ENCODE measurements around the gene XPC.

XPC gene

DNA sequence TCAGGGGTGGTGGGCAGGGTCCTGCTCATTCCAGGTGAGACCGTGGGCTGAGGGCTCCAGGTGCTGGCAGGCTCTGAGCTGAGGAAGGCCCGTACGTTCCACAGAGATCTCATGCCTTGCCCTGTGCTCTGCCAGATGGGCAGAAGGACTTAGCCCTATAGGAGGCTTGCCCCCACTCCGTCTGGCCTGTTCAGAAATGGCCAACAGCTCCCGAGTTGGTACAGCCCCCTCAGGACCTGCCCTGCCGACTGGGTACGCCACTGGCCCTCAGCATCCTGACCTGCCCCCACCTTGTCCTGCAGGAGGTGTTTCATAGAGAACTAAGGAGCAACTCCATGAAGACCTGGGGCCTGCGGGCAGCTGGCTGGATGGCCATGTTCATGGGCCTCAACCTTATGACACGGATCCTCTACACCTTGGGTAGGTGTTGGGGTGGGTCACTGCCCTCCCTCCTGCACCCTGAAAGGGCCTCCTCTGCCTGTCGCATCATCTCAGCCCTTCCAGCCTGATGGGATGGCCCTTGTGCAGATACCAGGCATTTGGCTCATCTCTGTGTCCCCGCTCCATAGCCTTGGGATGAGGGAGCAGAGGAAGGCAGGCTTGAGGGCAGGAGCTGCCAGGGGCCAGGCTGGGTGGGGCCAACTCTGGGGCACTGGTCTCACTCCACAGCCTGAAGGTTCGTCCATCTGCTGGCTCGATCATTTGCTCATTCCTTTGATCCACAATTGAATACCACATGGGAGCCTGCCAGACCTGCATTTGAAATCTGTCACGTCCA lies 39.3 kb downstream of the XPC start:
- peaks cover 30% of the 10 kb centered on the region for H3K36me3 ChIP-seq (ENCODE audit: control insufficient read depth, insufficient read depth, low read length)
- no peaks in the 10 kb centered on the region for H3K27me3 ChIP-seq (replicated peaks; ENCODE audit: control insufficient read depth, insufficient read depth, low read length)
- DNase-seq (ENCODE audit: extremely low read depth, insufficient read length) = no peak
- TF ChIP-seq, protein P1, sequence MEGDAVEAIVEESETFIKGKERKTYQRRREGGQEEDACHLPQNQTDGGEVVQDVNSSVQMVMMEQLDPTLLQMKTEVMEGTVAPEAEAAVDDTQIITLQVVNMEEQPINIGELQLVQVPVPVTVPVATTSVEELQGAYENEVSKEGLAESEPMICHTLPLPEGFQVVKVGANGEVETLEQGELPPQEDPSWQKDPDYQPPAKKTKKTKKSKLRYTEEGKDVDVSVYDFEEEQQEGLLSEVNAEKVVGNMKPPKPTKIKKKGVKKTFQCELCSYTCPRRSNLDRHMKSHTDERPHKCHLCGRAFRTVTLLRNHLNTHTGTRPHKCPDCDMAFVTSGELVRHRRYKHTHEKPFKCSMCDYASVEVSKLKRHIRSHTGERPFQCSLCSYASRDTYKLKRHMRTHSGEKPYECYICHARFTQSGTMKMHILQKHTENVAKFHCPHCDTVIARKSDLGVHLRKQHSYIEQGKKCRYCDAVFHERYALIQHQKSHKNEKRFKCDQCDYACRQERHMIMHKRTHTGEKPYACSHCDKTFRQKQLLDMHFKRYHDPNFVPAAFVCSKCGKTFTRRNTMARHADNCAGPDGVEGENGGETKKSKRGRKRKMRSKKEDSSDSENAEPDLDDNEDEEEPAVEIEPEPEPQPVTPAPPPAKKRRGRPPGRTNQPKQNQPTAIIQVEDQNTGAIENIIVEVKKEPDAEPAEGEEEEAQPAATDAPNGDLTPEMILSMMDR (IDR thresholded peaks at IDR 0.05; ENCODE audit: insufficient read depth, low read length, poor library complexity, severe bottlenecking) = no peak
- H3K4me3 ChIP-seq (replicated peaks; ENCODE audit: low read depth, low read length) = no peak overlapping the region

DNA sequence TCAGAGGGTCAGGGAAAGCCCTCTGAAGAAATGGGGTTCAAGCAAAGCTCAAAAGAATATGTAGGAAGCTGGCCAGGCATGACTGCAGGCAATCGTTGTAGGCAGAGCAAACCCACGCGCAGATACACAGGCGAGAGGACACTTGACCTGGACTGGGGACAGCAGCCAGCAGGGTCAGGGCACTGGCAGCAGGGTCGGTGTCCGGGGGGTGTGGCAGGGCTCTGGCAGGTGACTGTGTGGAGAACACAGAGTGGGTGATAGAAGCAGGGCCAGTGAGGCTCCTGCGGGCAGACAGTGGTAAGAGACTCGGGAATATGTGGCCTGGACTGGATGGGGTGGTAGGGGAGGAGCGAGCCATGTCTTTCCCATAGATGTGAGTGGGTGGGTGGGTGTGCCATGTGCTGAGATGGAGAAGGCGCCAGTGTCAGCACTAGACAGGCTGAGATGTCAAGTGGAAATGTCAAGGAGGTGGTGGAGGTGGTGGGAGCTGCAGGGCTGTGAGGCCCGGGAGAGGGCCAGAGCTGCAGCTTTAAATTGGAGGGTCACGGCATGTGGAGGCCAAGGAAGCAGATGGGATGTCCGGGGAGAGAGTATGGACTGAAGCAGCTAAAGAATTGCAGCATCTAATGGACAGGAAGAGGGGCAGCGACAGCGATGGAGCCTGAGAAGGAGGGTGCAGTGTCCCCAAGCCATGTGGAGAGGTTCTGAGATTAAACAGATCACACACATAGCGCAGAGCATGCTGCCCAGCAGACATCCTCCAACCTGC lies 40.1 kb downstream of the XPC start:
- Histone ChIP-seq H3K27me3 (replicated peaks; ENCODE audit: control insufficient read depth, insufficient read depth, low read length) (no peaks in the 10 kb centered on the region), H3K4me3 (replicated peaks; ENCODE audit: low read depth, low read length) (no peak overlapping the region), H3K36me3 (ENCODE audit: control insufficient read depth, insufficient read depth, low read length) (peaks cover 34% of the 10 kb centered on the region)
- no peak for DNase-seq (ENCODE audit: extremely low read depth, insufficient read length)
- TF ChIP-seq, protein P1 (IDR thresholded peaks at IDR 0.05; ENCODE audit: insufficient read depth, low read length, poor library complexity, severe bottlenecking) = no peak

DNA sequence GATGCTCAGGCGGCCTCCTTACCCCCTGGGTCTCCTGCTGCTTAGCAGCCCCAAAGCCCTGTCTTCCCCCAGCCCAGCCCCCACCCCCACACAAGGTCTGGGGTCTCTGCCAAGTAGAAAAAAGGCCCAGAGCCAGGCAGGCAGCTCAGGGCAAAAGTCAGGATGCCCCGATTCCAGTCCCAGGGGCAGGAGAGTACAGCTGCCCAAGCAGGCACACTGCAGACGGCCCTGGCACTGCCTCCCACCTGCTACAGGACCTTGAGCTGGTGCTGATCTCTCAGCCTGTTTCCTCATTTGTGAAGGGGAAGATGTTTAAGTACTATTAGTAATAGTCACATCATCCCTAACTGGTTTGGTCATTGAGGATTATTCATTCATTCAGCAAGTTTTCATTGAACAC lies 41.0 kb downstream of the XPC start:
- DNase-seq (ENCODE audit: extremely low read depth, insufficient read length) = no peak
- Histone ChIP-seq H3K27me3 (replicated peaks; ENCODE audit: control insufficient read depth, insufficient read depth, low read length) (no peaks in the 10 kb centered on the region), H3K36me3 (ENCODE audit: control insufficient read depth, insufficient read depth, low read length) (peaks cover 41% of the 10 kb centered on the region), H3K4me3 (replicated peaks; ENCODE audit: low read depth, low read length) (no peak overlapping the region)
- TF ChIP-seq, protein P1 (IDR thresholded peaks at IDR 0.05; ENCODE audit: insufficient read depth, low read length, poor library complexity, severe bottlenecking) = no peak

DNA sequence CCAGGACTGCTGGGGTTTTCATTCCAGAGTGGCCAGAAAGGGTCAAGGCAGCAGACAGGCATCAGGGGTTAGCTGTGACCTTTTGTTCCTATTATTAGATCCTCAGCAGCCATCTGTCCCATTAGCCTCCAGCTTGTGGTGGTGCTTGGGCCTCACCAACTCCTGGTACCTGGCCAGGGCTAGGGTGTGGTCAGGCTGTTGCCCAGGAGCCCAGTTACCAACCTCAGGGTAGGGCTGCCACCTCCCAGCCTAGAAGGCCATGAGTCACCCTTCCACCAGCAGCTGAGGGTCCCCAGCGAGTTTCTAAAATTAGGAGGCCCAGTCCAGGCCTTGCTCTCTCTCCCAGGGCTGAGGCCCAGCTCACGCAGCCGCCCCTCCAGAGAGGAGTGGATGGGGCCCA lies 41.4 kb downstream of the XPC start:
- Histone ChIP-seq H3K27me3 (replicated peaks; ENCODE audit: control insufficient read depth, insufficient read depth, low read length) (no peaks in the 10 kb centered on the region), H3K36me3 (ENCODE audit: control insufficient read depth, insufficient read depth, low read length) (peaks cover 43% of the 10 kb centered on the region), H3K4me3 (replicated peaks; ENCODE audit: low read depth, low read length) (no peak overlapping the region)
- TF ChIP-seq, protein P1 (IDR thresholded peaks at IDR 0.05; ENCODE audit: insufficient read depth, low read length, poor library complexity, severe bottlenecking) = no peak
- DNase-seq (ENCODE audit: extremely low read depth, insufficient read length) = no peak

DNA sequence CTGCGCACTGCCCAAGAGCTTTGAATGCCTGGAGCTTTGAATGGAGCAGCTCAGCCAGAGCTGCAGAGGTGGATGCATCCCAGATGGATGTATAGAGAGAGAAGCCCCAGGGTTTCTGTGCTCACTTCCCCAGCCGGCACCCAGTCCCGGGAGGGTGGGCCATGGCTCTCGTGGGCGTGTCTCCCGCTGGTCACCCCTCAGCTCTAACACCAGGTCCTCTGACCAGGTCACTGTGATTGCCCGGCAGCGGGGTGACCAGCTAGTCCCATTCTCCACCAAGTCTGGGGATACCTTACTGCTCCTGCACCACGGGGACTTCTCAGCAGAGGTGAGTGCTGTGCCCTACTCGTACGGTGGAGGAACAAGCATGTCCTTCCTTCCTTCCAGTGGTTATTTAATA lies 42.8 kb downstream of the XPC start:
- H3K36me3 ChIP-seq (ENCODE audit: control insufficient read depth, insufficient read depth, low read length) = peaks cover 44% of the 10 kb centered on the region
- no peaks in the 10 kb centered on the region for H3K27me3 ChIP-seq (replicated peaks; ENCODE audit: control insufficient read depth, insufficient read depth, low read length)
- TF ChIP-seq, protein P1 (IDR thresholded peaks at IDR 0.05; ENCODE audit: insufficient read depth, low read length, poor library complexity, severe bottlenecking) = no peak
- H3K4me3 ChIP-seq (replicated peaks; ENCODE audit: low read depth, low read length) = no peak overlapping the region
- no peak for DNase-seq (ENCODE audit: extremely low read depth, insufficient read length)
